ENCODE results near the gene PRX. TPM values are rescaled to one million over a fixed set of nuclear protein-coding genes. Genes with fewer than 3 reads are reported as not detected.

Gene PRX
- total and polyA plus RNA-seq, 3 donors from 2014 or later = 3.6 to 5.1 (median 4.9) TPM

GRCh38 chr19:40419780-40420179, 6.6 kb upstream of the PRX start:
- no peak for DNase-seq
- TF ChIP-seq CTCF (IDR thresholded peaks at IDR 0.05) = no peak

GRCh38 chr19:40419066-40419612, 6.0 kb upstream of the PRX start:
- Histone ChIP-seq H3K27ac (no peak overlapping the region), H3K4me1 (peaks cover 19% of the 10 kb centered on the region)
- 78 to 88% methylated on average over 5 of the region's 5 CpGs for WGBS, 2 donors

More at GRCh38 chr19:40419780-40420179, 6.6 kb upstream of the PRX start:
- no peak overlapping the region for H3K4me3 ChIP-seq
- H3K36me3 ChIP-seq (ENCODE audit: low read depth, missing control alignments) = no peaks in the 10 kb centered on the region
- H3K27ac ChIP-seq = peak overlapping the region in 1 of 2 donors; percentile 92
- WGBS, 2 donors = 76 to 95% methylated on average over 5 of the region's 5 CpGs
- no peaks in the 10 kb centered on the region for H3K9me3 ChIP-seq
- no peaks in the 10 kb centered on the region for H3K27me3 ChIP-seq
- intact Hi-C loops (cut with DNase I; ENCODE audit: low total_unique reads) = no loop called here
- peaks cover 25% of the 10 kb centered on the region for H3K4me1 ChIP-seq

GRCh38 chr19:40418040-40418439, 4.9 kb upstream of the PRX start:
- intact Hi-C loops (cut with DNase I; ENCODE audit: low total_unique reads) = no loop called here
- no peak overlapping the region for H3K4me3 ChIP-seq
- peak overlapping the region in 1 of 2 donors; percentile 71 for H3K27ac ChIP-seq
- no peaks in the 10 kb centered on the region for H3K9me3 ChIP-seq
- H3K36me3 ChIP-seq (ENCODE audit: low read depth, missing control alignments) = no peaks in the 10 kb centered on the region
- no peak for DNase-seq
- 90 to 95% methylated on average over 3 of the region's 3 CpGs for WGBS, 2 donors
- H3K27me3 ChIP-seq = no peaks in the 10 kb centered on the region
- TF ChIP-seq POLR2A (IDR thresholded peaks at IDR 0.05) (no peak), CTCF (IDR thresholded peaks at IDR 0.05) (no peak)
- peaks cover 15% of the 10 kb centered on the region for H3K4me1 ChIP-seq

More at GRCh38 chr19:40419066-40419612, 6.0 kb upstream of the PRX start:
- Histone ChIP-seq H3K27me3 (no peaks in the 10 kb centered on the region), H3K4me3 (no peak overlapping the region), H3K9me3 (no peaks in the 10 kb centered on the region), H3K36me3 (ENCODE audit: low read depth, missing control alignments) (no peaks in the 10 kb centered on the region)
- intact Hi-C loops (cut with DNase I; ENCODE audit: low total_unique reads) = no loop called here
- no peak for DNase-seq
- no peak for TF ChIP-seq CTCF (IDR thresholded peaks at IDR 0.05)
- TF ChIP-seq POLR2A (IDR thresholded peaks at IDR 0.05) = no peak

- WGBS, 2 donors = 73 to 74% methylated on average over 4 of the region's 4 CpGs
- DNase-seq = no peak
- Histone ChIP-seq H3K4me1 (peaks cover 15% of the 10 kb centered on the region), H3K36me3 (ENCODE audit: low read depth, missing control alignments) (no peaks in the 10 kb centered on the region), H3K27me3 (no peaks in the 10 kb centered on the region), H3K27ac (peak overlapping the region; percentile 71 to 91), H3K9me3 (no peaks in the 10 kb centered on the region), H3K4me3 (no peak overlapping the region)
- TF ChIP-seq CTCF (IDR thresholded peaks at IDR 0.05) = no peak
- TF ChIP-seq POLR2A (IDR thresholded peaks at IDR 0.05) = no peak
- intact Hi-C loops (cut with DNase I; ENCODE audit: low total_unique reads) = no loop called here
Observed at GRCh38 chr19:40417643-40417981, 4.4 kb upstream of the PRX start.

- no peak overlapping the region for H3K4me3 ChIP-seq
- H3K36me3 ChIP-seq (ENCODE audit: low read depth, missing control alignments) = no peaks in the 10 kb centered on the region
- intact Hi-C loops (cut with DNase I; ENCODE audit: low total_unique reads) = no loop called here
- H3K27ac ChIP-seq = peak overlapping the region; percentile 71 to 91
- DNase-seq = peak; percentile 53
- no peaks in the 10 kb centered on the region for H3K27me3 ChIP-seq
- H3K9me3 ChIP-seq = no peaks in the 10 kb centered on the region
- peaks cover 15% of the 10 kb centered on the region for H3K4me1 ChIP-seq
- 37 to 50% methylated on average over 13 to 16 of the region's 16 CpGs for WGBS, 2 donors
- no peak for TF ChIP-seq CTCF (IDR thresholded peaks at IDR 0.05)
- no peak for TF ChIP-seq POLR2A (IDR thresholded peaks at IDR 0.05)
Observed at GRCh38 chr19:40416918-40417642, 3.9 kb upstream of the PRX start.
